Stomach smooth muscle (tissue), 2 donors: ENCODE measurements around the gene CCDC28A.

Experiments used
- H3K27ac ChIP-seq: one replicate; pipeline ENCODE4 v1.7.0; 2013; ENCODE audit warnings: mild to moderate bottlenecking, low read length, inconsistent platforms
- H3K27me3 ChIP-seq, 2 donors: one replicate each; pipeline ENCODE4 v1.7.0; 2013; ENCODE audit warnings: low read length in 2 of 2; ENCODE audit not compliant: insufficient read depth in 2 of 2, control insufficient read depth in 1 of 2
- H3K36me3 ChIP-seq, 2 donors: one replicate each; pipeline ENCODE4 v1.7.0; 2013; ENCODE audit warnings: low read length in 2 of 2; ENCODE audit not compliant: control insufficient read depth in 2 of 2, insufficient read depth in 2 of 2
- H3K4me1 ChIP-seq: one replicate; pipeline ENCODE4 v1.7.0; 2013; ENCODE audit warnings: low read length; ENCODE audit not compliant: control insufficient read depth, insufficient read depth
- H3K4me3 ChIP-seq, 2 donors: one replicate each; pipeline ENCODE4 v1.7.0; 2013; ENCODE audit warnings: low read length in 2 of 2
- H3K9ac ChIP-seq, 2 donors: one replicate each; pipeline ENCODE4 v1.7.0; 2013; ENCODE audit warnings: low read length in 2 of 2, mild to moderate bottlenecking in 1 of 2
- H3K9me3 ChIP-seq, 2 donors: one replicate each; pipeline ENCODE4 v1.7.0; 2013; ENCODE audit warnings: low read length in 2 of 2; ENCODE audit not compliant: control insufficient read depth in 2 of 2
- donor health status: healthy.
- donor health status: Pancreatic carcinoma.

The CCDC28A gene

GRCh38 chr6:138814179-138814834, 40.7 kb downstream of the CCDC28A start:
- Histone ChIP-seq H3K9ac (no peak overlapping the region), H3K9me3 (no peaks in the 10 kb centered on the region), H3K4me3 (no peak overlapping the region), H3K27ac (no peak overlapping the region), H3K4me1 (no peaks in the 10 kb centered on the region), H3K27me3 (no peaks in the 10 kb centered on the region), H3K36me3 (no peaks in the 10 kb centered on the region)

- H3K4me1 ChIP-seq, result no peaks in the 10 kb centered on the region
- no peak overlapping the region for H3K4me3 ChIP-seq
- H3K9ac ChIP-seq, result no peak overlapping the region
- no peak overlapping the region for H3K27ac ChIP-seq
- H3K36me3 ChIP-seq, result no peaks in the 10 kb centered on the region
- no peaks in the 10 kb centered on the region for H3K27me3 ChIP-seq
- no peaks in the 10 kb centered on the region for H3K9me3 ChIP-seq
Observed at GRCh38 chr6:138815221-138815620, 41.7 kb downstream of the CCDC28A start.

GRCh38 chr6:138815797-138816528, 42.4 kb downstream of the CCDC28A start:
- Histone ChIP-seq H3K9ac (no peak overlapping the region), H3K9me3 (no peaks in the 10 kb centered on the region), H3K36me3 (no peaks in the 10 kb centered on the region), H3K27me3 (no peaks in the 10 kb centered on the region), H3K4me3 (no peak overlapping the region), H3K4me1 (no peaks in the 10 kb centered on the region), H3K27ac (no peak overlapping the region)

GRCh38 chr6:138817799-138818198, 44.2 kb downstream of the CCDC28A start:
- H3K9me3 ChIP-seq, result no peaks in the 10 kb centered on the region
- H3K27ac ChIP-seq, result no peak overlapping the region
- H3K4me3 ChIP-seq, result no peak overlapping the region
- H3K36me3 ChIP-seq, result no peaks in the 10 kb centered on the region
- no peak overlapping the region for H3K9ac ChIP-seq
- no peaks in the 10 kb centered on the region for H3K4me1 ChIP-seq
- H3K27me3 ChIP-seq, result no peaks in the 10 kb centered on the region

- Histone ChIP-seq H3K4me3 (no peak overlapping the region), H3K27me3 (no peaks in the 10 kb centered on the region), H3K9ac (no peak overlapping the region), H3K36me3 (no peaks in the 10 kb centered on the region), H3K27ac (no peak overlapping the region), H3K9me3 (no peaks in the 10 kb centered on the region), H3K4me1 (no peaks in the 10 kb centered on the region)
Observed at GRCh38 chr6:138818496-138819194, 45.1 kb downstream of the CCDC28A start.

- Histone ChIP-seq H3K27ac (no peak overlapping the region), H3K9ac (no peak overlapping the region), H3K4me3 (no peak overlapping the region), H3K4me1 (no peaks in the 10 kb centered on the region), H3K36me3 (no peaks in the 10 kb centered on the region), H3K9me3 (no peaks in the 10 kb centered on the region), H3K27me3 (no peaks in the 10 kb centered on the region)
Observed at GRCh38 chr6:138821519-138821918, 48.0 kb downstream of the CCDC28A start.

GRCh38 chr6:138824482-138825144, 51.0 kb downstream of the CCDC28A start:
- no peaks in the 10 kb centered on the region for H3K27me3 ChIP-seq
- H3K4me3 ChIP-seq, result no peak overlapping the region
- H3K27ac ChIP-seq, result no peak overlapping the region
- H3K9ac ChIP-seq, result no peak overlapping the region
- H3K36me3 ChIP-seq, result no peaks in the 10 kb centered on the region
- no peaks in the 10 kb centered on the region for H3K4me1 ChIP-seq
- H3K9me3 ChIP-seq, result no peaks in the 10 kb centered on the region

GRCh38 chr6:138830248-138830647, 56.7 kb downstream of the CCDC28A start:
- Histone ChIP-seq H3K27ac (no peak overlapping the region), H3K9ac (no peak overlapping the region), H3K9me3 (no peaks in the 10 kb centered on the region), H3K4me3 (no peak overlapping the region), H3K36me3 (no peaks in the 10 kb centered on the region), H3K4me1 (peaks cover 7% of the 10 kb centered on the region), H3K27me3 (no peaks in the 10 kb centered on the region)

GRCh38 chr6:138832182-138832581, 58.6 kb downstream of the CCDC28A start:
- no peak overlapping the region for H3K27ac ChIP-seq
- no peaks in the 10 kb centered on the region for H3K9me3 ChIP-seq
- H3K4me1 ChIP-seq, result peaks cover 7% of the 10 kb centered on the region

GRCh38 chr6:138833816-138834539, 60.4 kb downstream of the CCDC28A start:
- Histone ChIP-seq H3K27ac (no peak overlapping the region), H3K9ac (no peak overlapping the region), H3K27me3 (no peaks in the 10 kb centered on the region), H3K9me3 (no peaks in the 10 kb centered on the region), H3K4me1 (peaks cover 7% of the 10 kb centered on the region), H3K4me3 (no peak overlapping the region), H3K36me3 (no peaks in the 10 kb centered on the region)

More at GRCh38 chr6:138832182-138832581, 58.6 kb downstream of the CCDC28A start:
- H3K4me3 ChIP-seq, result no peak overlapping the region
- H3K27me3 ChIP-seq, result no peaks in the 10 kb centered on the region
- H3K36me3 ChIP-seq, result no peaks in the 10 kb centered on the region
- no peak overlapping the region for H3K9ac ChIP-seq
